GM20000 (cell line): ENCODE results near the gene KCNQ2.

ENCODE experiments used
- DNase-seq: peaks from one replicate; pipeline ENCODE4 v3.0.0; 2012; ENCODE audit warnings: low spot score
- TF ChIP-seq, protein P1 (sequence below): IDR thresholded peaks from 2 replicates; pipeline ENCODE4 v1.5.1; 2012; ENCODE audit warnings: mild to moderate bottlenecking, control low read depth; ENCODE audit errors: extremely low read depth, missing control alignments

The KCNQ2 gene

DNA sequence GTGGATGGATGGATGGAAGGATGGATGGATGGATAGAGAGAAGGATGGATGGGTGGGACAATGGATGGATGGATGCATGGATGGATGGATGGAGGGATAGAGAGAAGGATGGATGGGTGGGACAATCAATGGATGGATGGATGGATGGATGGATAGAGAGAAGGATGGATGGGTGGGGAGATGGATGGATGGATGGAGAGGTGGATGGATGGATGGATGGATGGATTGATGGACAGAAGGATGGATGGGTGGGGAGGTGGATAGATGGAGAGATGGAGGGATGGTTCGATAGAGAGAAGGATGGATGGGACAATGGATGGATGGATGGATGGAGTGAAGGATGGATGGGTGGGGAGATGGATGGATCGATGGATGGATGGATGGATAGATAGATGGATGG, 20.1 kb upstream of the KCNQ2 start:
- TF ChIP-seq, protein P1, sequence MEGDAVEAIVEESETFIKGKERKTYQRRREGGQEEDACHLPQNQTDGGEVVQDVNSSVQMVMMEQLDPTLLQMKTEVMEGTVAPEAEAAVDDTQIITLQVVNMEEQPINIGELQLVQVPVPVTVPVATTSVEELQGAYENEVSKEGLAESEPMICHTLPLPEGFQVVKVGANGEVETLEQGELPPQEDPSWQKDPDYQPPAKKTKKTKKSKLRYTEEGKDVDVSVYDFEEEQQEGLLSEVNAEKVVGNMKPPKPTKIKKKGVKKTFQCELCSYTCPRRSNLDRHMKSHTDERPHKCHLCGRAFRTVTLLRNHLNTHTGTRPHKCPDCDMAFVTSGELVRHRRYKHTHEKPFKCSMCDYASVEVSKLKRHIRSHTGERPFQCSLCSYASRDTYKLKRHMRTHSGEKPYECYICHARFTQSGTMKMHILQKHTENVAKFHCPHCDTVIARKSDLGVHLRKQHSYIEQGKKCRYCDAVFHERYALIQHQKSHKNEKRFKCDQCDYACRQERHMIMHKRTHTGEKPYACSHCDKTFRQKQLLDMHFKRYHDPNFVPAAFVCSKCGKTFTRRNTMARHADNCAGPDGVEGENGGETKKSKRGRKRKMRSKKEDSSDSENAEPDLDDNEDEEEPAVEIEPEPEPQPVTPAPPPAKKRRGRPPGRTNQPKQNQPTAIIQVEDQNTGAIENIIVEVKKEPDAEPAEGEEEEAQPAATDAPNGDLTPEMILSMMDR: no peak
- no peak for DNase-seq

DNA sequence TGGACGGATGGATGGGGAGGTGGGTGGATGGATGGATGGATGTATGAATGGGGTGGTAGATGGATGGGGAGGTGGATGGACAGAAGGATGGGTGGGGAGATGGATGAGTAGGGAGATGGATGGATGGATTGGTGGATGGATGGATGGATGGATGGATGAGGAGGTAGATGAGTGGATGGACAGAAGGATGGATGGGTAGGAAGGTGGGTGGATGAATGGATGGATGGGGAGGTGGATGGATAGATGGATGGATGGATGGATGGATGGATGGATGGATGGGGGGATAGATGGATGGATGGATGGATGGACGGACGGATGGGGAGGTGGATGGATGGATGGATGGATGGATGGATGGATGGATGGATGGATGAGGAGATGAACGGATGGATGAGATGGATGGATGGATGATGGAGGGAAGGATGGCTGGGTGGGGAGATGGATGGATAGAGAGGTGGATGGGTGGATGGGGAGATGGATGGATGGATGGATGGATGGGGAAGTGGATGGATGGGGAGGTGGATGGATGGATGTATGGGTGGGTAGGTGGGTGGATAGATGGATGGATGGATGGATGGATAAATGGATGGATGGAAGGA, 19.3 kb upstream of the KCNQ2 start:
- DNase-seq: no peak
- TF ChIP-seq, protein P1: no peak

DNA sequence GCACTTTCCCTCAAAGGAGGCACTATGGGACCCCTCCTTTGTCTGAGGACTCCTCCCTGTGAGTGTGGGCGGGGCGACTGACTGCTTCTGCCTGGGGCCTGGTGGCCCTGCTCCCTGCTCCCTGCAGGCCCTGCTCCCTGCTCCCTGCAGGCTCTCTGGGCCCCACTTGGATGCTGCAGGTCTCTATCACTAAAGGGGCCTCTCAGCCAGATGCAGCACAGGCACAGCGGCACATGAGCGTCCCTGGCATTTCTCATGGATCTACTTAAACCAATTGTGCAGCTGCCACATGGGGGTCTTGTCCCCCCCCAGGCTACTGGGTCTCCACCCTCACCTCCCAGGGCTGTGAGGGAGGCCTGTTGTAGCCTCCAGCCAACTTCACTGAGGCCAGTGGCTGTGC, 18.6 kb upstream of the KCNQ2 start:
- DNase-seq: no peak
- TF ChIP-seq, protein P1: no peak

DNA sequence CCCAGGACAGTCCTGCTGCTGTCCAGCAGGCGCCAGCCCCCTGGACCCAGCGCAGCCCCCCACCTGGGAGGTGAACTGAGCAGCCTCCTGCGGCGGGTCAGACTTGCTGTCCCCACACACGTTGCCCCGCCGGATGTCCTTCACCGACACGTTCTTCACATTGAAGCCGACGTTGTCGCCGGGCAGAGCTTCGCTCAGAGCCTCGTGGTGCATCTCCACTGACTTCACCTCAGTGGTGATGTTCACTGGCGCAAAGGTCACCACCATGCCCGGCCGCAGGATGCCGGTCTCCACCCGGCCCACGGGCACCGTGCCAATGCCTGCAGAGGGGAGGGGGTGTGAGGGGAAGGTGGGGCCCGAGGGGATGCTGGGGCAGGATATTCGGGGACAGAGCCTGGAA, 18.0 kb upstream of the KCNQ2 start:
- TF ChIP-seq, protein P1: no peak
- no peak for DNase-seq

DNA sequence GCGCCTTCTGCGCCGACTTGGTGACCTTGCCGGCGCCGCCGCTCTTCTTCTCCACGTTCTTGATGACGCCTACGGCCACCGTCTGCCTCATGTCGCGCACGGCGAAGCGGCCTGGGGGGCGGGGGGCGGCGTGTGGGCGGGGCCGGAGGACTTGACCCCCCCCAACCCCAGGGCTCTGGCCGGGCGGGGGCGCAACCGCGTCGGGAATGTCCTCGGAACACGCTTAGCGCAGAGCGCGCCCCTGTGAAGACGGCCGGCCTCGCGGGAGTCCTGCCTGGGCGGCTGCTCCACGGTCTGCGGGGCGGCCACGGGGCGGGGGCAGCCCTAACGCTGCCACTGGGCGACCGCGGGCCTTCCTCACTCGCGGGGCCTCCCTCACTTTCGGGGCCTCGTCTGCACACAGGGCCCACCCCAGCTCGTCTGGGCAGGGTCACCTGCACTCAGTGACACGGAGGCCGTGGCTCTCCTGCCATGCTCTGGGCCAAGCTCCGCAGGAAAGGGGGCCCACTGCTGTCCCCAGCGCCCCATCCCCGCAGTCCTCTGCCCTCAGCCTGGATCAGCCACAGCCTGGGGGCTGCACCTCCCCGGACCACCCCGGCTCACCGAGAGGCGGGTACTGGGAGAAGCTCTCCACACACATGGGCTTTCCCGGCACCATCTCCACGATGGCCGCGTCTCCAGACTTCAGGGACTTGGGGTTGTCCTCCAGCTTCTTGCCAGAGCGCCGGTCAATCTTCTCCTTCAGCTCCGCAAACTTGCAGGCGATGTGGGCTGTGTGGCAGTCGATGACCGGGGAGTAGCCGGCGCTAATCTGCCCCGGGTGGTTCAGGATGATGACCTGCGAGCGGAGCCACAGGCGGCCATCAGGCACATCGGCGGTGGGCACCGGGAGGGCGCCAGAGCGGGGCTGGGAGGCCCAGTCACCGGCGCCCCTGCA, 16.1 kb upstream of the KCNQ2 start:
- DNase-seq: no peak
- TF ChIP-seq, protein P1: no peak

DNA sequence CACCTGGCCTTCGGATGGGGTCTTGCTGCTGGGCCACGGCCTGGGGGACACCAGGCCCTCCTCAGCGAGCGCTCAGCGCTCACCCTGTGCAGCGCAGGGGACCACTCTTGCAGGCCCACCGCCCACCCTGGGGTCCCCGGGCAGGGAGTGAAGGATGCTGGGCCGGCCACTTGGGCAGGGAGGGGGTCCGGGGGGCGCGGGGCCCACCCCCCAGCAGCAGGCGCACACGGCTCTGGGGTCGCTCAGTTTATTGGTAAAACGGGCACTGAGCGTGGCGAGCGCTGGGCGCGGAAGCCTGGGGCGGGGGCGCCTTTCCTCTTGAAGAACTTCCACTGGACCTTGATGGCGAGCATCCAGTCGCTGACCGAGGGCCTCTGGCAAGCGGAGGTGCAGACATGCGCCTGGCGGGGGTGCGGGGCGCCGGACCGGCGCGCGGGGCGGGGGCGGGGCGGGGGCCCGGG, 15.4 kb upstream of the KCNQ2 start:
- TF ChIP-seq, protein P1: no peak
- no peak for DNase-seq

DNA sequence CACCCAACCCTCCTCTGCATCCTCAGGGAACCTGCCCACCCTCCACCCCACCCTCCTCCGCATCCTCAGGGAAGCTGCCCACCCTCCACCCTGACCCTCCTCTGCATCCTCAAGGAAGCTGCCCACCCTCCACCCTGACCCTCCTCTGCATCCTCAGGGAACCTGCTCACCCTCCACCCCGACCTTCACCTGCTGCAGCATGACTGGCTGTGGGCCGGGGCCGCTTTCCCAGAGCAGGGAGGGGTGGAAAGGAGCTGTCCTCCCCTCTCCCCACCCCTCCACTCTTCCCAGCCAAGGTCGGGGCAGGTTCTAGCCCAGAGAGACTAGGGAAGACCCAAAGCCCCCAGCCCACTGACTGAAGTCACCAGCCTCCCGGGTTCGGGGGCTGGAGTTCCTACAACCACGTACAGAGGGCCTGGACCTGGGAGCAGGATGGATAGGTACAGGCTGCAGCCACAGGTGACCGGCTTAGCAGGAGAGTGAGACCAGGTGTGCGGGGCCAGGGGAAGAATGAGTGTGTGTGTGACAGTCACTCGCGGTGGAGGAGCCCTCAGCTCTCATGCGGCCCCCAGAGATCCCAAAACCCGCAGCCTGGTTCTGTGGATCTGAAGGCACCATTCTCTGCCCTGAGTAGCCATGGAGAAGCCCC, 14.8 kb upstream of the KCNQ2 start:
- DNase-seq: no peak
- TF ChIP-seq, protein P1: no peak
